Dermis blood vessel endothelial cell (primary cell): ENCODE results near the gene SNHG17. TPM values are rescaled to one million over a fixed set of nuclear protein-coding genes. Genes with fewer than 3 reads are reported as not detected.
"Not testable (repeated sequence)": the region's sequence is repeated elsewhere in the genome, so short reads cannot be mapped to it uniquely, and the experiment has no call there.

Experiments used
- DNase-seq: peaks from one replicate; pipeline ENCODE4 v3.0.0; 2010
- total RNA-seq: library from RNA; depleted of rRNA; stranded (reverse); fragments of >200 nt; gene quantifications from 2 replicates; pipeline ENCODE4 v1.2.3, GENCODE V29; 2014

Gene SNHG17
- total RNA-seq, 1 donor from 2014 or later: 11.6 TPM

DNA sequence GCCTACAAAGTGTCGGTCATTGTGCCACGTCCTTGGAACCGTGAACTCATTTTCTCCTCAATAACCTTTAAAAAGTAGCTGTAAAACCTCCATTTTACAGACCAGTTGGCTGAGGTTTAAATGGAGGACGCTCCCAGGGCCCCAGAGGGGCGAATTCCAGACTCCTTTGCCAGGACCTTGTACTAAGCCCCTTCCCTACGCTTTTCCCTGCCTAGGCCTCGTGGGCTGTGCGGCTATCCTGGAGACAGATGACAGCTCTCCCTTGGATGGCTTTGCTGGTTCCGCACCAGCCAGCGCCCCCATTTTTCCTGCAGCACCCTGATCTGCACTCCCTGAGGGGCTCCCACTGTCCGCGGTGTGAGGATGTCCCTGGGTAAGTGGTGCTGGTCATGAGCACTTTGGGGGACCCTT is 12.1 kb upstream of the SNHG17 start:
- DNase-seq: no peak

DNA sequence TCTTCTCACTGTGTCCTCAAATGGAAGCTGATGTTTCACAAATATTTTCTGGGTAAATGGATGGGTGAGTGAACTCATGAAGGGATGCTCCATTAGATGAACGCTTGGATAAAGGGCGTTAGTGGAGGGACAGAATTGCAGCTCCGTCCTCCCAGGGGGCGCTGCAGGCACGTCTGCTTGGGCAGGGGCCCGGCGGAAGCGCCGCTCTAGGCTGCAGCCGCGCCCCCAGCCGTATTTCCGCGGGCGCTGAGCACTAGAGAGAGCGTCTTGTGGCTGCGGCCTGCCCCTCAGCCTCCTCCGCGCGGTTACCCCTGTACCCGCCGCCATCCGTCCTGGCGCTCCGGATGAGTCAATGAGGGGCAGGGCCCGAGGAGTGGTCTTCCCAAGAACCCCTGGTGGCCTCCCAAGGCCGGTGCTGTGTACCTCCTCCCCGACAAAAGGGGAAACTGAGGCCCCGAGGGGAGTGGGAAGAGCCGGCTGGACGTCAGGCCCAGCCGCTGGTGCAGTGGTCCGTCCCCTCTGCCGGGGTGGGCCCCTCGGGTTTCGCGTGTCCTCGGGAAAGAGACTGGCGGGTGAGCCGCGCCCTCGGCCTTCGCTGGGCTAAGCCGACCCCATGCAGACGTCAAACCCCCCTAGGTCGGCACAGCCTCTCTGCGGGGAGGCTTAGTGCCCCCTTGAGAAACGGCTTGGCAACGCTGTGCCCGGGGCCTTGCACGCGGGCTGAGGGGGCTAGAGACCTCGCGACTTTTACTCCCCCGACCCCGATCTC is 11.5 kb upstream of the SNHG17 start:
- DNase-seq: peak; percentile 97

DNA sequence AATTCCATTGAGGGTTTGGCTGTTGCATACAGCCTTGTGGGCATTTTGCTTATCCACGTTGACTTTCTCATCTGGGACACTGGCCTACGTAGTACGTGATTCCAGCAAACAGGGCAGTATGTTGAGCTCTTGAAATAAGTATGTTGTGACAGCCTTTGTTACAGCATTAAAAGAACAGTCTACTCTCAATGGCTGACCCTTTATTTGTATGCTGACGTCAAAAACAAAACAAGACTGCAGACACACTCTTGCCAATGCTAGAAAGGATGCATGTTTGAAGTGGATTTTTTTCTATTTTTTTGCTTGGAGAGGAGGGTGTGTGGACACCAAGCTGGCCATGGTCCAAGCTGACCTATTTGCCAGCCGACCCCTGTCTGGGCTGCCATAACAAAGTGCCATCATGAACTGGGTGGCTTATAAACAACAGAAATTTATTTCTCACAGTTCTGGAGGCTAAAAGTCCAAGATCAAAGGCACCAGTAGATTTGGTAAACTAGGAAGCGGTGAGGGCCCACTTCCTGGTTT is 10.8 kb upstream of the SNHG17 start:
- no peak for DNase-seq

DNA sequence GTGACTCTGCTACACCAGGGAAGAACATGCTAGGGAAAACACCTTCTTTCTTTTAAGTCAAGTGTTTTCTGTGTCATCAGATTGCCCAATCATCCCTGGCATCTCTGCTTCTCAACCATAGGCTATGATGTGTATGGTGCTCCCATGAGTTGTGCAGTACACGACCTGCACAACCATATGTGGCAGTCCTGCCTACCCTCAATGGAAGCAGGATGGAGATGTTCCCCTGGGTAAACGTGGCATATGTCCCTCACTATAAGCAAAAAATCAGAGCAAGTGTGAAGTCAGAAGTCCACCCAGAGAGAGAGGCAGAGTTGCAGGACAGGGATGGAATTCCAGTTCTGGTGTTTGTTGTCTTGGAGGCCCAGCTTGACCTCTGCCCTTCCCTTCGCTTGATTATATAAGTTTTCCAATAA is 10.3 kb upstream of the SNHG17 start:
- no peak for DNase-seq

DNA sequence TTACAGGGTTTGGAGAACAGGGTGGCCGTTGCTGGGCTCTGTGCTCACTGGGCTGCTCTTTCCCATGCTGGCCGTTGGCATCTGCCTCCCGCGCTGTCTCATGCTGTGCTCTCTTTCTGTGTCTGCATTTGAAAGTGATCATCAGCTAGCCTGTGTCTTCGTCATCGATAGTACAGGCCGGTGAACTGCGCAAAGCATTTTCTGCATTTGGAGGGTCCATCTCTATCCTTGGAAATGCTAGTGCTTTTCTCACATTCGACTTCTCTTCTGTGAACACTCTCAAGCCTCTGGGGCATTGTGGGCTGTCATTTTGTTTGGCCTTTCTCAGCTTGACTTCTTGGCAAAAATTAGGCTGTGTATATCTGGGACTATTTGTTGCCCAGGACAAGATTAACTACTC is 6.8 kb upstream of the SNHG17 start:
- DNase-seq: no peak

DNA sequence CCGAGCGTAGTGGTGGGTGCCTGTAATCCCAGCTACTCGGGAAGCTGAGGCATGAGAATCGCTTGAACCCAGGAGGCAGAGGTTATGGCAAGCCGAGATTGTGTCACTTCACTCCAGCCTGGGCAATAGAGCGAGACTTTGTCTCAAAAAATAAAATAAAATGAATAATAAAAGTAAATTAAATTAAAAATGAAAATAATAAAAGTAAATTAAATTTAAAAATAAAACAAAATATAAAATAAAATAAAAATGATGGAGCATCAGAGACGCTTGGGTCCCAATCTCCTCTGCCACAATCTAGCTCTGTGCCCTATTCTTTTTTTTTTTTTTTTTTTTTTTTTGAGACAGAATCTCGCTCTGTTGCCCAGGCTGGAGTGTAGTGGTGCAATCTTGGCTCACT is 6.0 kb upstream of the SNHG17 start:
- not testable (repeated sequence) for DNase-seq

DNA sequence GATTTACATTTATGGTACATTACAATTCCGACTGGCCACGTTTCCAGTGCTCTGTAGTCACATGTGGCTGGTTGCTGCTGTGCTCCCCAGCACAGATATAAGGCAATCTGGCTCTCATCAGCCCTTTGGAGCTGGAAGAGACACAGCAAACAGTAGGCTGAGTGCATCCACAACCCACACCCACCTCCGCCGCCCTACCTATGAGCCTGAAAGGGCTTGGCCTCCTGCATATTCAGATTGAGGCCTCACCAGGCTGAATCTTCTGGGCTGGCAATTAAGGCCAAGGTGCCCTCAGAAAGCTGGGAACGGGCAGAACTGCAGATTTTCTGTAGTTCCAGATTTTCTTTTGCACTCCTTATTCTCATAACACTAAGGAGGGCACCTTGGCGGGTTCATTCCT is 2.7 kb upstream of the SNHG17 start:
- DNase-seq: no peak

DNA sequence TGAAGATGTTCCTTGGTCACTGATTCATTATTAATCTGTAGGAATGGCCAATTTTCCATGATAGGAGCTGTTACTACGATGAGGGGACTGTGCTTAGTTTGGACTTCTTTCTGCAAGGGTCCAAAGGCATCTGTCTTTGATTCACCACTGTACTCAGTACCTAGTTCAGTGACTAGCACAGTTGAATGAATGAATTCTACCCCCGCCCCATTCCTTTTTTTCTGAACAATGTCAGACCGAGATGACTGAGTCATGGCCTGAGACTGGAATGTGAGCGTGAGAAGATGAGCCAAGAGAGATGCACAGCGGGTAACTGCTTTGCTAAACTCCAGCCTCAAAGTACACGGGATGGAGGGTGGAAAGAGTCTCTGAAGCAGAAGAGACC is 419 bp upstream of the SNHG17 start:
- DNase-seq: no peak

DNA sequence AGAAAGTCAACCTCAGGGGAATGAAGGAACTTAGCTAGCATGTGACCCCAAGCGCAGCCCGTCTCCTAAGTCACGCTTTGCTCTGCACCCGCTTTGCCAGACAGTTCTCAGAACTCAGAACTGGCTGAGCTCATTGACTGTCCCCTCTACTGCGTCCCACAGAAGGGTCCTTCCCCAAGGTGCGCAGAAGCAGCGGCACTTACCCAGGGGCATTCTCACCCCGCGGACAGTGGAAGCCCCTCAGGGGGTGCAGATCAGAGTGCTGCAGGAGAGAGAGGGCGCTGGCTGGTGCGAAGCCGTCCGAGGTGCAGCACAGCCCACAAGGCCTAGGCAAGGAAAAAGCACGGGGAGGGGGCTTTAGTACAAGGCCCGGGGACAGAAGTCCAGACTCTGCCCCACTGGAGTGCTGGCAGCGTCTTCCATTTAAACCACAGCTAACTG is 807 bp downstream of the SNHG17 start:
- DNase-seq: peak; percentile 45

DNA sequence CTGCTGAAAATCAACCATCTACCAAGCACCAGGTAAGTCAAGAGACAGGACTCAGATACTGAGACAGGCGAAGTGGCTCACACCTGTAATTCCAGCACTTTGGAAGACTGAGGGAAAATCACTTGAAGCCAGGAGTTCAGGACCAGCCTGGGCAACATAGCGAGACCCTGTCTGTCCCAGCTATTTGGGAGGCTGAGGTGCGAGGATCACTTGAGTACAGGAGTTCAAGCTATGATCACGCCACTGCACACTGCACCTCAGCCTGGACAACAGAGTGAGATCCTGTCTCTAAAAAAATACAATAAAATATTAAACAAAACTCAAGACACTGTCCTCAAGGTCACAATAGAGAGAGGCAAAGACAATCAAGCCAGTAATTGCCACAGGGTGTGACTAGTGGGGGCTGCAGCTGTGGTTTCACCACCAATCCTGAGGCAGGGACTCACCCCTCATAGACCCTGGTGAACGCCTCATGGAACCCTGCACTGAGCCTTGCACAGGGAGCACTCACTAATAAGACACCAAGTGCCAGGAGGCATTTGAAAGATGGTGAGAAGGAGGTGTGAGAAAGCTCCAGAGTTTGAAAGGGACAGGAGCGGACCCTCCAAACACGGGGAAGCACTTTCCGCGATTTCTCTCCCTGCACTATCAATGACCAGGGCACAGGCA is 1.7 kb downstream of the SNHG17 start:
- no peak for DNase-seq

DNA sequence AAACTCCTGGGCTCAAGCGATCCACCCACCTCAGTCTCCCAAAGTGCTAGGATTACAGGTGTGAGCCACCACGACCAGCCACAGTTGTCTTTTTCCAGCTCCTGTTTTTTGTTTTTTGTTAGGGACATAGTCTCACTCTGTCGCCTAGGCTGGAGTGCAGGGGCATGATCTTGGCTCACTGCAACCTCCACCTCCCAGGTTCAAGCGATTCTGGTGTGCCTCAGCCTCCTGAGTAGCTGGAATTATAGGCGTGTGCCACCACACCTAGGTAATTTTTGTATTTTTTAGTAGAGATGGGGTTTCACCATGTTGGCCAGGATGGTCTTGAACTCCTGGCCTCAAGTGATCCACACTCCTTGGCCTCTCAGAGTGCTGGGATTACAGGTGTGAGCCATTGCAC is 2.3 kb downstream of the SNHG17 start:
- not testable (repeated sequence) for DNase-seq

DNA sequence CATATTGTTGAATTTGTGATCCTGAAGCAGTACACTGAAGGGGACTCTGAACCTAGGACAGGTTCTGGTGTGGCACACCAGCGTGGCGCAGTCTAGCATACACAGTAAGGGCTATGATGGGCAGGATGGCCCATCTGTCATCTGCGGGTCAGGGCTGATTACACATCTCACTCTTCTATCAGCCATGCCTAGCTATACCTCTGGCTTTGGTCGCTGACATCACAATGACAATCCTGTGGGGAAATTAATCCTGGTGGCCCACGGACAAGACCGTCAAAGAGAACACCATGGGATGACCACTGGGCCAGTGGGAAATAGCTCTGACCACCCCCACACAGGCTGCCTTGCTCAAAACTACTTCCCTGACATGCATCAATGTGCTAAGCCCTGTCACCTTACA is 2.8 kb downstream of the SNHG17 start:
- DNase-seq: no peak

DNA sequence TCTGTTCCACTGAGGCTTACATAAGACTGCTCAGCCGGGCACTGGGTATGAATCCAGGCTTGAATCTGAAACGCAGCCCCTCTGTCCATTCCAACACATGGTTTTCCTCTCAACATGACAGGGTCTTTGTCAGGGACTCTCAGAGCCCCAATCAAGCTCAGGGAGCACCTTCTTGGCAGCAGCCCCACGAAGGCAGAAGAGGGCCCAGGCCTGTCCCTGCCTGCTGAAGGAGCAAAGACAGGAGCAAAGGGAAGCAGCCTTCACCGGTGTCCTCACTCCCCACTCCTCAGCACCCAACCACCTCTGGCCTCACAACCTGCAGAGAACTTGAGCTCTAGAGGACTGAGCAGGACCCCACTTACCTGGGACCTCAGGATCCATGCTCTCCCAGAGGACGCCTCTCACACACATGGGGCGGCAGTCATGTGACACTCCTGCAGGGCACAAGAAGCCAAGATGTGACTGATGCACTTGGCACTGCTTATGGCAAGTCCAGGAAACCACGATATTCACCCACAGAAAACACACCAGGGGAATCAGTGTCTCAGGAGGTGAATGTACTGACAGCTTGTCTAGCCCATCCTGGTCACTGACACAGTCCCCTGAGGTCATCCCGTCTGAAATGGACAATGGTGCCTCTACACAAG is 4.3 kb downstream of the SNHG17 start:
- no peak for DNase-seq

DNA sequence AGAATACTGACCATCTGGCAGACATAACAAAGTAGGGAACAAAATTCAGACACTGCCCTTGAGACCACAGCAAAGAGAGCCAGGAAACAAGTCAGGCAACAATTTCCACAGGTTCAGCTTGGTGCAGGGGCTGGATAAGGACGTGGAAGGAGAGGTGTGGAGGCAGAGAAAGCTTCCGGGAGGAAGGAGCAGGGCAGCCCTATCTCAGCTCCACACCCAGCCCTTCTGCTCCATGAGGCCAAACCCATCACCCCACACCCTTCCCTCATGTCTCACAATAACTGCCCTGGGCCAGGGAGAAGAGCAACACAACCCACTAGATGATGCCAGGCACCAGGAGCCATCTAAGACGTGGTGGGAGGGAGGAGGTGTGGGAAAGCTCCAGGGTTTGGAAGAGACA is 5.8 kb downstream of the SNHG17 start:
- no peak for DNase-seq

DNA sequence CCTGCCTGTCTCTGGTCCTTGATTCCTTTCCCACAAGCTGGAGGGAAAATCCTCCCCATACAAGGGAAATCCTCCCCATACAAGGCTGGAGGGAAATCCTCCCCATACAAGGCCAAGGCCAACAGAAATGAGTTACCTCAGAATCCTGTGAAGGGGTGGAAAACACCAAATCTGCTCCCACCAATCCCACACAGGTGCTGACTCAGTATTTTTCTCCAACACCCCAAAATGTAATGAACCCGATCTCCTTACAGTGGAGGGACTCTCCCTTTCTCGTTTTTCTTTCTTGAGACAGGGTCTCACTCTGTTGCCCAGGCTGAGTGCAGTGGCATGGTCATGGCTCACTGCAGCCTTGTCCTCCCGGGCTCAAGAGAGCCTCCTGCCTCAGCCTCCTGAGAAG is 6.3 kb downstream of the SNHG17 start:
- DNase-seq: no peak

DNA sequence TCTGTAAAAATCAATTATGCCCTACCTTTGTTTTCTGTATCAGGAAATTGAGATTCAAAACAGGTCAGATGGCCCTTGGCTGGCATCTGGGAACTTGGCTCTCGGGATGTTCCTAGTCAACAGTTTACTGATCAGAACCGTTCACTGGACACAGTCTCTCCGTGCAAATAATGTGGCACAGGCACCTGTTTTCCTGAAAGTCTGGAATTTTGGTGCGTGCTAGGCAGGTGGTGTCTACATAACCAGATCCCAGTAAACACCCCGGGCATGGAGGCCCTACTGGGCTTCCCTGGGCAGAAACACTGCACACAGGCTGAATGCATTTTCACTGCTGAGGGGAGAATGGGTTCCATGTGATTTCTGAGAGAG is 7.5 kb downstream of the SNHG17 start:
- no peak for DNase-seq

DNA sequence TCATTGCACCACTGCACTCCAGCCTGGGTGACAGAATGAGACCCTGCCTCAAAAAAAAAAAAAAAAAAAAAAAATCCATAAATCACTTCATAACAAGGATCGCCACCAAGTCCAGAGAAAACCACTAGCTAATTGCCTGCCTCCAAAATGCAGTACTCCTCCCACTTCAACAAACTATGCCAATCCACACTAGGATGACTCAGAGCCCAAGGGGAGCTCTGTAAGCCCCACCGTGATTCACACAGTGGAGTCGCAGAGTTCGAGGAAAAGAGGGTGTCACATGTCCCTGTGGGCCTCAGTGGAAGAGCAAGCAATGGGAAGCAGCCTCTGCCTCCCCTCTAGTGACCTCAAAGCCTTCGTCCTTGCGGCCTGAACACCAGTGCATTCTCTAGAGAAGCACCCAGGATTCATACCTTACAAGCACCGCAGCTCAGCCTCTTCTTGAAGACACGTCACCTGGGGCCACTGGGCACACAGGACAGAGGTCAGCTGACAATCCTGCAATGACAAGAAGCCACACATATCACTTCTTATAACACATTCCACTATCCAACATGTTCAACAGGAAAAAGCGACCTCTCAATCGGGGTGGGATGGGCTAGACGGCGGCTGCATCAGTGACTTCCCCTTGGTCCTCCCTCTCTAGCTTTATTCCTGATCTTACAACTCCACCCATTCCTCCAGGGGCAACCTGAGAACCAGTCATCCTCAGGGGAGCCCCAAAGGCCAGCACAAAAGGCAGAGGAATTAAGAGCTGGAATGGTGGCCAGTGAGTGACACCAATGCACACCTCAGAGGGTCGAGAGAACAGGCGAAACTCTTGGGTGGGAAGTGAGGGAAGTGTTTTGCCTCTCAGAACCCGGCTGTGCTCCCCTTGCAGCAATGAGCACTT is 8.9 kb downstream of the SNHG17 start:
- DNase-seq: peak; percentile 66

DNA sequence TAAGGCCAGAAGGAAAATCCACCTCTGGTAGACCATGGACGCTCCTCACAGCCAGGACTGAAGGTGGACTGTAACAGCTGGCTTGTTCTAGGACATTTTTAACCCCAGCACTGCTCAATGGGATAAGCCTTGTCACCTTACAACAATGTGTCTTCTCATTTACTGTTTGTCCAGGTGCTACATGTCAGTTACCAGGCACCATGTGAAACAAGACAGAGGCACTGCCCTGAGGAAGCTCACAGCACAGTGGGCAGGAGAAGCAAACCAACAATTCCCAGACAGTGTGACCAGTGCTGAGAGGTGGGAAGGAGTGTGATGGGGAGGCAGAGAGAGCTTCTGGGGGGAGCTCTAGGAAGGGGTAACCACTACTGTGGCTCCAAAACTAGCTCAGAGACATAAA is 10.7 kb downstream of the SNHG17 start:
- no peak for DNase-seq

DNA sequence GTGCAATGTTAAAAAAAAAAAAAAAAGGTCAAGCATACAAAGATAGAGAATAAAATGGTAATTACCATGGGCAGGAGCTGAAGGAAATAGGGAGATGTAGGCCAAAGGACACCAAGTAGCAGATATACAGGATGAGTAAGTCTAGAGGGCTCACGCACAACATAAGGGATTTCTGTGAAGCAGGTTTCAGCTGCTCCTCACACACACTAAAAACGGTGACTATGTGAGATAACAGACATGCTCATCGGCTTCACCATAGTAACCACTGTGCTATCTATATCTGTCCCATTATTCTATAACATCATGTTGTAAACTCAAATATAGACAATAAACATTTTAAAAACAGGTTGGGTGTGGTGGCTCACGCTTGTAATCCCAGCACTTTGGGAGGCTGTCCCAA is 11.6 kb downstream of the SNHG17 start:
- DNase-seq: no peak

DNA sequence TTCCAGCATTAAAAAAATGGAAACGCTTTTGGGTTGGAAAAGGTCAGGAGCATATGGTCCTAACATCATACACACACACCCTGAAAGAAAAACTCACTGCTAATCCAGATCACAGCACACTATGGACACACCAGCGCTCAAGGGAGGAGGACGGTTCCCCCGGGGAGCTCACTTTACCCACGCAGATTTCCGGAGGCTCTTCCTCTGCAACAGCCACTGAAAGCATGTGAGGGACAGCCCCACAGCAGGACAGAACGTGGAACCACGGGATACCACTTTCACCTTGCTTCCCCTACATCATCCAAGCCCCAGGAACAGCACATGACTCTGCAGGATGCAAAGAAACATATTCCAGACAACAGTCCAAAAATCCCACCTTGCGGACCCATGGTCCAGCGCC is 13.2 kb downstream of the SNHG17 start:
- no peak for DNase-seq

DNA sequence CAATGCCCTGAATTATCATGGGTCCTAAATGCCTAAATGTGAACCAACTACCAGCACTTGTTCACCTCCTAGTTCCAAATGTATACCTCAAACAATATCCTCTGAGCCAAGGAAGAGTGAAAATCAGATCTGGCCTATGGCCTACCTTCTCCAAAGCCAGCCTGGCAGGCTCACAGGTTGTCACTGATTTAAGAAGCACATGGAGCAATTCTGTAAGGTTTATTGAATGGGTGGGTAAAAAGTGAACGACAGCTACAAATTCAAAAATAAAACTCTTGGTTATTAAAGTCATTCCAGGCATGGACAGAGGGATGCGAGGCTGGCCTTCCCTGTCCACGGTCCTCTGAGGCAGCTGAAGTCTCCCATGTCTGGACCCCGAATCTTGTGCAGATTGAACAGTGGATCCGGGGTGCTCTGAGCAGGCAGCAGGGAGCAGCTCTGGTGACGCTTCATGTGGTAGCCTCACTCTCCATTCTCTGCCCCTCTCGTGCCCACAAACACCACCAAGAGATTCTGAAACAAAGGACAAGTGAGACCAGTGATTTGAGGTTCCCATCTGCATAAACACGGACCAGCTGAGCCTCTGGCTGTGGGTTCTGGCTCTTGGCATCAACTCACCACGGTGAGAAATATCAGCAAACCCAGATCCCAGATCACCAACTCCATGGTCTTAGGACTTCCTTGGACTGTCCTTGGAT is 14.6 kb downstream of the SNHG17 start:
- no peak for DNase-seq
